Psoas muscle (tissue), 8 donors: ENCODE measurements around the gene ARL6IP1. TPM values are rescaled to one million over a fixed set of nuclear protein-coding genes. Genes with fewer than 3 reads are reported as not detected.

Experiments
- ATAC-seq, 4 donors: fragments of 200-7000 bp; cut with Tn5 transposase; one replicate each; pipeline ENCODE4 v1.9.1; 2020; ENCODE audit warnings: moderate library complexity in 3 of 4, mild to moderate bottlenecking in 2 of 4
- DNase-seq, 2 donors: peaks; one replicate each; pipeline ENCODE4 v3.0.0-alpha.2; 2020
- H3K27ac ChIP-seq: fragments of 200-600 bp; one replicate; pipeline ENCODE4 v1.8.0; 2022
- H3K27me3 ChIP-seq, 3 donors: fragments of 200-600 bp in 1 of 3; one replicate each; pipeline versions ENCODE4 v1.6.1 to v1.8.0; 2013 to 2022; ENCODE audit warnings: low read length in 2 of 3, mild to moderate bottlenecking in 2 of 3, moderate library complexity in 1 of 3; ENCODE audit not compliant: insufficient read depth in 3 of 3
- H3K36me3 ChIP-seq, 2 donors: fragments of 200-600 bp in 1 of 2; one replicate each; pipeline versions ENCODE4 v1.6.1 to v1.8.0; 2013 to 2022; ENCODE audit warnings: low read depth in 1 of 2, mild to moderate bottlenecking in 1 of 2, moderate library complexity in 1 of 2; ENCODE audit not compliant: insufficient read depth in 1 of 2
- H3K4me1 ChIP-seq: fragments of 200-600 bp; one replicate; pipeline ENCODE4 v1.8.0; 2022
- H3K4me3 ChIP-seq: fragments of 200-600 bp; one replicate; pipeline ENCODE4 v1.8.0; 2022; ENCODE audit warnings: mild to moderate bottlenecking
- H3K9me3 ChIP-seq: fragments of 200-600 bp; one replicate; pipeline ENCODE4 v1.8.0; 2022
- WGBS, 3 donors: extraction: QIAGEN DNeasy Blood & Tissue Kit; methylation state at CpG; one replicate each; pipeline versions ENCODE4 v1.1.6 to v1.1.7; 2013; 5-methylcytosine and 5-hydroxymethylcytosine counted together
- intact Hi-C, 2 donors: fragments of 100-400 bp; cut with DNase I; formaldehyde crosslinking; loops; one replicate each; pipeline versions ENCODE4 v1.11.0 to v1.14.2; 2022
- polyA plus RNA-seq, 3 donors: library from polyadenylated mRNA; stranded (reverse); fragments of 200-250 nt; gene quantifications; one replicate each; pipeline ENCODE4 v1.2.3, GENCODE V29; 2013
- total RNA-seq, 4 donors: library from RNA; stranded (reverse); fragmentation: NEBNext Ultra II Directional in 2 of 4; extraction: Animal tissue kit (Norgen Biotek cat#: 25700) in 2 of 4; gene quantifications; one replicate each; pipeline versions ENCODE4 v1.2.1 to v1.2.4, GENCODE V29; 2021 to 2023
- TF ChIP-seq, protein P1 (sequence below): fragments of 200-600 bp; IDR thresholded peaks from one replicate; pipeline ENCODE4 v1.8.0; 2022; ENCODE audit warnings: antibody characterized with exemption
- donor health status: healthy with polysubstance abuse.
- donor health status: DM: no; HTN: no; CAD: no; lungs with moderate emphysema.
- donor health status: Bipolar disorder and iron deficiency.
- donor health status: healthy.
- donor health status: DM: yes; HTN: yes; CAD: no.
- donor health status: DM: no; HTN: no; CAD: no.
- donor health status: DM: no; HTN: no; CAD: no.
- donor health status: DM: yes; HTN: yes; CAD: no.

Gene ARL6IP1
- total and polyA plus RNA-seq, 7 donors, result 13.2 to 24.6 (median 15.9) TPM

DNA sequence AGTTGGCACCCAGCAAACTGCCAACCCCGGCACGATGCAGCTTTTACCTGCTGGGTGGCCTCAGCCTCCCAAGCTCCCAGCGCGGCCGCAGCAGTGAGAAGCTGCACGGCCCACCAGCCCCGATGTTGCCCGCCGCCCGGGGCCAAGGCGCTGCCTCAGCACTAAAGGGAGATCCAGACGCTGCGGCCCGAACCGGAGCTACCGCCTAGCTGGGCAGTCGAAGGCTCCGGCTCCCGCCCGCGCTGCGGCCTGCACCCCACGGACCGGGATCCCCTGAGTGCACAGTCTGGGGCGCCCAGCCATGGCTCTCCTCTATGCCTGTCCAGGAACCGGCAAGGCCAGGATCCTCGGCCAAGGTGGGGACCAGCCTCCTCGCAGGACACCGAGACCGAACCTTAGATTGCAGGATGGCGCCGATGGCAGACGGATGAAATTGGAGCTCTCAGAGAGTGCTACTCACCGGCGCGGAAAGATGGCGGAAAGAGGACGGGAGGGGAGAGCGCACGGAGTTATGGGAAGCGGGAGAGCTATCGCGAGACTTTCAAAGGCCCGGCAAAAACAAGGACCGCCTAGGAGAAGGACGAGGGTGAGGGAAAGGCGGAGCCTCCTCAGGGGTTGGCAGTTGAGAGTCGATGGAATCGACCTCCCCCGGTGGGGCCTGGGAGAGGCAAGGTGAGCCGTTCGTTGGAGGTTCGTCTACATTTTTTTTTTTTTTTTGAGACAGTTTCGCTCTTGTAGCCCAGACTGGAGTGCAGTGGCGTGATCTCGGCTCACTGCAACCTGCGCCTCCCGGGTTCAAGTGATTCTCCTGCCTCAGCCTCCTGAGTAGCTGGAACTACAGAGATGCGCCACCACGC is 11.3 kb downstream of the ARL6IP1 start, which contains the start of gene RPS15A:
Gene RPS15A (minus strand): TSS at position 485 of the 857 bp plus-strand sequence. CDS start 1,221 bp downstream, outside the sequence.
- TF ChIP-seq, protein P1, sequence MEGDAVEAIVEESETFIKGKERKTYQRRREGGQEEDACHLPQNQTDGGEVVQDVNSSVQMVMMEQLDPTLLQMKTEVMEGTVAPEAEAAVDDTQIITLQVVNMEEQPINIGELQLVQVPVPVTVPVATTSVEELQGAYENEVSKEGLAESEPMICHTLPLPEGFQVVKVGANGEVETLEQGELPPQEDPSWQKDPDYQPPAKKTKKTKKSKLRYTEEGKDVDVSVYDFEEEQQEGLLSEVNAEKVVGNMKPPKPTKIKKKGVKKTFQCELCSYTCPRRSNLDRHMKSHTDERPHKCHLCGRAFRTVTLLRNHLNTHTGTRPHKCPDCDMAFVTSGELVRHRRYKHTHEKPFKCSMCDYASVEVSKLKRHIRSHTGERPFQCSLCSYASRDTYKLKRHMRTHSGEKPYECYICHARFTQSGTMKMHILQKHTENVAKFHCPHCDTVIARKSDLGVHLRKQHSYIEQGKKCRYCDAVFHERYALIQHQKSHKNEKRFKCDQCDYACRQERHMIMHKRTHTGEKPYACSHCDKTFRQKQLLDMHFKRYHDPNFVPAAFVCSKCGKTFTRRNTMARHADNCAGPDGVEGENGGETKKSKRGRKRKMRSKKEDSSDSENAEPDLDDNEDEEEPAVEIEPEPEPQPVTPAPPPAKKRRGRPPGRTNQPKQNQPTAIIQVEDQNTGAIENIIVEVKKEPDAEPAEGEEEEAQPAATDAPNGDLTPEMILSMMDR, result no peak
- peaks cover 17 to 77% of the 10 kb centered on the region in 2 donors for H3K36me3 ChIP-seq
- intact Hi-C loops, result loop anchor here in 1 of 2 donors (5.0 kb wide), 1 partner anchor 172 kb away; no protein-coding TSS in a partner anchor
- ATAC-seq (peak; percentile 94 to 98 (median 96)), DNase-seq (peak; percentile 92 to 96)
- peak within 1 kb of the TSS; percentile 94 for H3K4me3 ChIP-seq
- H3K4me1 ChIP-seq, result peaks cover 37% of the 10 kb centered on the region
- H3K27me3 ChIP-seq, result no peaks in the 10 kb centered on the region
- H3K27ac ChIP-seq, result peak within 1 kb of the TSS; percentile 93
- 1 to 4% (median 3%) methylated on average over 56 to 60 of the region's 60 CpGs for WGBS, 3 donors
- no peaks in the 10 kb centered on the region for H3K9me3 ChIP-seq

DNA sequence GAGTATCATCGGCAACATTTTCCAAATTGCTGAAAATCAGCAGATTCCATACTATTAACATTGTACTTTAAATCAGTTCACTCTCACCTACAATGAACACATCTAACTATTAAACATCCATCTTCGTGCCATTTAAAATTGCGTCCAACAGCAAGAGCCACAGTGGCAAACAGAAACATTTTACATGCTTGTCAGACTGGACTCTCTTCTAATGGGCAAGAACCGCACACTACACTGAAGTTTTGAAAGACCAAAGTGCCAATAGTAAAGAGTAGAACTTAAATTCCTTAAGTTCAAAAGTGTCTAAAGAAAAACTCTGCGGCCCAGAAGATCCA is 11.9 kb downstream of the ARL6IP1 start:
- peaks cover 17 to 77% of the 10 kb centered on the region in 2 donors for H3K36me3 ChIP-seq
- DNase-seq (no peak), ATAC-seq (peak in 1 of 4 donors; percentile 0)
- intact Hi-C loops, result no loop called here
- WGBS, 3 donors, result 0% methylated on average over 5 of the region's 5 CpGs
- H3K4me3 ChIP-seq, result peak overlapping the region; percentile 94
- no peaks in the 10 kb centered on the region for H3K27me3 ChIP-seq
- H3K9me3 ChIP-seq, result no peaks in the 10 kb centered on the region
- TF ChIP-seq, protein P1, result no peak
- H3K27ac ChIP-seq, result peak overlapping the region; percentile 93
- peaks cover 42% of the 10 kb centered on the region for H3K4me1 ChIP-seq

DNA sequence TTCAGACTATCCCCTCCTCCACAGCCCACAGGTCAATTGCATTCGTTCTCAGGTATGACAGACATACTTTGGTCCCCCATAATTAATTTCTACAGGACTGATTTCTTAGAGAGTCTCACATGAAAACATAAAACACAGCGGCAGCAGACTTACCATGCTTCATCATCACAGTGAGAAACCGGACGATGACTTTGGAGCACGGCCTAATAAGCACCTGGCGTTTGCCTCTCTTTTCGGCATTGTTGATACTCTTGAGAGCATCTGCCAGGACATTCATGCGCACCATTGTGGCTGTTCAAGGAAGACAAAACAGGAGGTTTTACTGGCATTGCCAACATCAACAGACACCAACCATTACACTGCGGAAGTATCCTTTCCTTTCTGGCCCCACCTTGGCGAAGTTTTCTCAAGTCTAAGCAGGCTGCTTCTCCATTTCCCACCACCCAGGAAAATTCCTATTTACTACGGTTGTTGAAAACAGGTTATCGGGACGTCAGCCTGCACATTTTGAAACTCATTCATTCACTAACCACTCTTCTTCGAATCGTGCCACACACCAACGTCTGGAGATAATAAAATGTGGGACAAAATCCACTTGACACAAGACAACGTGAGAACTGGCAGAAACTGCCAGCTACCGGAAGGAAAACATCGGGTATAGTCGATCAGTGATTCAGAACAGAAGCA is 12.4 kb downstream of the ARL6IP1 start:
- no peak for DNase-seq
- peak in 1 of 4 donors; percentile 21 for ATAC-seq
- TF ChIP-seq, protein P1, result no peak
- Histone ChIP-seq H3K27ac (peak overlapping the region; percentile 93), H3K9me3 (no peaks in the 10 kb centered on the region), H3K36me3 (peaks cover 18 to 77% of the 10 kb centered on the region in 2 donors), H3K4me1 (peaks cover 48% of the 10 kb centered on the region), H3K27me3 (no peaks in the 10 kb centered on the region), H3K4me3 (peak overlapping the region; percentile 94)
- WGBS, 3 donors, result 3 to 8% (median 4%) methylated on average over 20 of the region's 20 CpGs
- intact Hi-C loops, result no loop called here

DNA sequence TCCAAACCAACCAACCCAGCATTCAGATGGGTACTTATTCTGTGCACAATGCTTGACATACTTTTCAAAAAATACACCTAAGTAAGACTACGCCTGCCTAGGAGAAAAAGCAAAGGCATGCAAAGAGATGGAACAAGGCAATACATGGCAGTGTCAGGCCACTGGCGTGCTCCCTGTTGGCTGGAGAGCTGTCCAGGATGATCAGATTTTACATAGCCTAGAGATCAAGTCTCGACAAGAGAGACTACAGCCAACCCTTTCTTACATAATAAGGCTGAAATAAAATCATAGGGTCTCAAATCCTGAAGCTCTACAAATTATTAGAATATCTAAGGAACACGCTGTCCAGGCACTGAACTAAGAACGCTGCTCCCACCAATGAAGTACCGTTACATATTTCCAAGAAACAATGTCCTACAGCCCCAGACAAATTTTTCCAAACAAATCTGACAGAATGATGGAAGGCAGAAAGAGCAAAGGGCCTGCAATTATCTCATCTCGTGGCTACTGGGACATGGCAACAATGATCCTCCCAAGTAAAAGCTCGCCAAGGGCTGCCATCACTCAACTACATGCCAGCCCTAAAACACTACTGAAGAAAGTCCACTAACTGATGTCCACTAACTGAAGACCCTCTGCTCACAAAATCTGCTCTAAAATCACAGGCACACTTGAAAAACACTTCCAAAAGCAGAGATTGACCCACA is 16.3 kb downstream of the ARL6IP1 start:
- no peaks in the 10 kb centered on the region for H3K9me3 ChIP-seq
- H3K4me1 ChIP-seq, result peaks cover 57% of the 10 kb centered on the region
- DNase-seq (no peak), ATAC-seq (no peak)
- TF ChIP-seq, protein P1, result no peak
- H3K36me3 ChIP-seq, result peaks cover 23 to 67% of the 10 kb centered on the region in 2 donors
- no peaks in the 10 kb centered on the region for H3K27me3 ChIP-seq
- H3K4me3 ChIP-seq, result peak overlapping the region; percentile 94
- WGBS, 3 donors, result 28 to 49% (median 28%) methylated on average over 8 of the region's 8 CpGs
- intact Hi-C loops, result no loop called here
- peak overlapping the region; percentile 93 for H3K27ac ChIP-seq
